ENCODE measurements around the gene SMARCE1.

DNA sequence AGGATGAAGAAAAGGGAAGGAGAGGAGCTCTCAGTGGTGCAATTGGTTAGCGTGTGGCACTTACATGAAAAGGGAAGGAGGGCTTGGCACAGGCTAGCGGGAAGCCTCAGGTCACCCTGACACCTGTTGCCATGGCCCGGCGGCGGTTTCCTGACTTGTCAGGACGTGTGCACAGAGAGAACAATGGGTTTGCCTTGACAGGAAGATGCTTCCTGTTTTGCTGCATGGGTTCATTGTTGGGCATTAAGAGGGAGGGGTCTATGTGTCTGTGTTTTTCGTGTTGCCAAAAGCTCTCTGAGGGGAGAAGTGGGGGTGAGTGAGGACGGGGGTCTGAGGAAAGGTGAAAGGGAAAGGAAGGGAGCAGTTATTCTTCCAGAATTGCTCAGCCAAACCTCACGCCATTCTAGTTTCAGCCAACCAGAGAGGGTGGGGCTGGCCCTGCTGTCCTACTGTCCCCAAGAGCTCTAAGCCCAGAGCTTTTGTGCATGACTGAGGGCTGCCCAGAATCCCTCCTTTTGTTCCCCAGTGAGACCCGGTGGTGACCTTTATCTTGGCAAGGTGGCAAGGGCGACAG, 65.2 kb downstream of the SMARCE1 start:
- TF ChIP-seq, protein P1, sequence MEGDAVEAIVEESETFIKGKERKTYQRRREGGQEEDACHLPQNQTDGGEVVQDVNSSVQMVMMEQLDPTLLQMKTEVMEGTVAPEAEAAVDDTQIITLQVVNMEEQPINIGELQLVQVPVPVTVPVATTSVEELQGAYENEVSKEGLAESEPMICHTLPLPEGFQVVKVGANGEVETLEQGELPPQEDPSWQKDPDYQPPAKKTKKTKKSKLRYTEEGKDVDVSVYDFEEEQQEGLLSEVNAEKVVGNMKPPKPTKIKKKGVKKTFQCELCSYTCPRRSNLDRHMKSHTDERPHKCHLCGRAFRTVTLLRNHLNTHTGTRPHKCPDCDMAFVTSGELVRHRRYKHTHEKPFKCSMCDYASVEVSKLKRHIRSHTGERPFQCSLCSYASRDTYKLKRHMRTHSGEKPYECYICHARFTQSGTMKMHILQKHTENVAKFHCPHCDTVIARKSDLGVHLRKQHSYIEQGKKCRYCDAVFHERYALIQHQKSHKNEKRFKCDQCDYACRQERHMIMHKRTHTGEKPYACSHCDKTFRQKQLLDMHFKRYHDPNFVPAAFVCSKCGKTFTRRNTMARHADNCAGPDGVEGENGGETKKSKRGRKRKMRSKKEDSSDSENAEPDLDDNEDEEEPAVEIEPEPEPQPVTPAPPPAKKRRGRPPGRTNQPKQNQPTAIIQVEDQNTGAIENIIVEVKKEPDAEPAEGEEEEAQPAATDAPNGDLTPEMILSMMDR (IDR thresholded peaks at IDR 0.05) = no peak
- TF ChIP-seq POLR2A (IDR thresholded peaks at IDR 0.05) = no peak
